HG02970 (cell line): Measurements from ENCODE around the gene GABRE.

ENCODE experiments used
- ATAC-seq: cut with Tn5 transposase; IDR thresholded peaks from one replicate; pipeline ENCODE4 v1.9.1; 2021; ENCODE audit warnings: mild to moderate bottlenecking, moderate library complexity, moderate number of reproducible peaks; ENCODE audit not compliant: unreplicated experiment, low FRiP score

Gene GABRE, protein sequence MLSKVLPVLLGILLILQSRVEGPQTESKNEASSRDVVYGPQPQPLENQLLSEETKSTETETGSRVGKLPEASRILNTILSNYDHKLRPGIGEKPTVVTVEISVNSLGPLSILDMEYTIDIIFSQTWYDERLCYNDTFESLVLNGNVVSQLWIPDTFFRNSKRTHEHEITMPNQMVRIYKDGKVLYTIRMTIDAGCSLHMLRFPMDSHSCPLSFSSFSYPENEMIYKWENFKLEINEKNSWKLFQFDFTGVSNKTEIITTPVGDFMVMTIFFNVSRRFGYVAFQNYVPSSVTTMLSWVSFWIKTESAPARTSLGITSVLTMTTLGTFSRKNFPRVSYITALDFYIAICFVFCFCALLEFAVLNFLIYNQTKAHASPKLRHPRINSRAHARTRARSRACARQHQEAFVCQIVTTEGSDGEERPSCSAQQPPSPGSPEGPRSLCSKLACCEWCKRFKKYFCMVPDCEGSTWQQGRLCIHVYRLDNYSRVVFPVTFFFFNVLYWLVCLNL

GRCh38 chrX:151974336-151975227 lies at the start of gene GABRE:
Gene GABRE (minus strand): TSS chrX:151974676. CDS start chrX:151974625, 51 bp downstream.
- ATAC-seq, result no peak

DNA sequence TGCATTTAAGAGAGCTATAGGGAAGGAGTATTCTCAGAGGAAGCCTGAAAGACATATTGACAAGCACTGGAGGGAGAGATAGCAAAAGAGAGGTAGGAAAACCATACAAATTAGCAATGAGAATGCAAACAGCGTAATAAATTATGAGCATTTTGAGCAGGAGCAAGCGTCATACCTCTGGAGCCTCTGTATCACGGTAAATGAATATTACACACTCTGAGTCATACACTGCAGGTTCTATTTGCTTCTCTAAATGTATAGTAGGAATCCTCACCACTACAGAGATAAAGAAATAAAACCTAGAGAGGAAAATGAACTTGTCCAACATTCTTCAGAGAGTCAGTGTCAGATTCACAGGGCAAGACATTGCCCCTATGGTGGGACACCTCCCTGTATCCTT lies 46.4 kb upstream of the GABRE start:
- ATAC-seq, result no peak

- no peak for ATAC-seq
Observed at GRCh38 chrX:151999813-152000212, 25.3 kb upstream of the GABRE start.

DNA sequence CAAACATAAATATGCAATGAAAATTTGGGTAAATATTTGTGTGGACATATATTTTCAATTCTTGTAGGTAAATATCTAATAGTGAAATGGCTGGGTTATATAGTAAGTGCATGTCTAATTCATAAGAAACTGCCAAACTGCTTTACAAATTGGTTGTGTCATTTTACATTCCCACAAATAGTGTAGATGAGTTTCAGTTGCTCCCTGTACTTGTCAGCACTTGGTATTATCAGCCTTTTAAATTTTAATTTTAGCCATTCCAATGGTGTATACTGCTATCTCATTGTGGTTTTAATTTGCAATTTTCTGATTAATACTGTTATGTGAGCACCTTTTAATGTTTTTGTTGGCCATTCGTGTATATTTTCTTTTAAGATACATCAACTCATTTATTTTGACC lies 23.1 kb upstream of the GABRE start:
- no peak for ATAC-seq

GRCh38 chrX:151996347-151996746 lies 21.9 kb upstream of the GABRE start:
- ATAC-seq, result no peak

DNA sequence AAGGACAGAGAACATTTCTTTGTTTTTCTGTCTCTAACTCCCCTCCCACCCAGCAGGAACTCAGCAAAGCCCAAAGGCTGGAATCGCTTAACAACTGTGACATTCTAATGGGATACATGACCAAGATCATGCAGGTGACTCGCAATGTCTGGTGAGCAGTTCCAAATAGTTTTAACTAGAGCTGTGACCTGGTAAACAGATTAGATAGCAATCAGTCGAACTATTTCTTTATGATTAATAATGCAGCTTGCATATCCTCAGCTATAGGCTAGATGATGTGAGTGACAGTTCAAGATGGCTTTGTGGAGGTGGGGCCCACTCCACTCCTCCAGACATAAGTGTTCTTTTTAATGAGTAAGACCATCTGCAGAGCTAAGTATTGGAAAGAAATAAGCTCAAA lies 20.0 kb upstream of the GABRE start:
- no peak for ATAC-seq

- no peak for ATAC-seq
Observed at GRCh38 chrX:151988706-151989299, 14.3 kb upstream of the GABRE start.

DNA sequence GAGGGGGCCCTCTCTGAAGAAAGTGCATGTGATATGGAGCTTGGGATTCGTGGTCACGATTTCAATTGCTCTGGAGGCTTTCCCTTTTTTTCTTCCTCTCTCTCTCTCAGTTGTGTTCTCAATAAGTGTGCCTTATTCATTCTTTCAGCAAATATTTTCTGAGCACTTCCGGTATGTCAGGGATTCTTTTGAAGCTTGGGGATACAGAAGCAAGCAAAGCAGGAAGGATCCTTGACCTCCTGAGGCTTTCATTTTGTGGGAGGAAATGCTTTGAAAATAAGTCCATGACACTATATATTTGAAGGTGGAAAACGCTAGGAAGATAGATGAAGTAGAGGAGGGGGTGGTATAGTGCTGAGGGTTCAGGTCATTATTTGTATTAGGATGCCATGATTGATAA lies 12.6 kb upstream of the GABRE start:
- no peak for ATAC-seq

- ATAC-seq, result no peak
Observed at GRCh38 chrX:151985955-151986354, 11.5 kb upstream of the GABRE start.

GRCh38 chrX:151985531-151985930 lies 11.1 kb upstream of the GABRE start:
- no peak for ATAC-seq

DNA sequence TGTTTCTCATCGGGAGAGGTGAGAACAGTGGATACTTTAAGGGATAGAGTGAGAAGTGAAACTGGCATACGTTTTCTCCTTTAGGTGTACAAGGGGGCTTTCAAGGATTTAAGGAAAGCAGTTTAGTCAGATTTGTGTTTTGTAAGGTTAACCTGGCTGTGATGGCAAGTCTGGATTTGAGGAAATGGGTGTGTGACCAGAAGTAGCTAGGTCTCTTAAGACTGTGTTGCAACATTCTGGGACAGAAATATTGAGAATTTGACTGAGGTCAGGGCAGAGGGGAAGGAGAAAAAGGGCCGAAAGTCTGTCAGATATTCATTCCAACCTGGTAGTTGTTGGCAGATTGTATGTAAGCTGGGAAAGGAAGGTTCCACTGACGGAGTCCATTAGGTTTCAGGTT lies 10.4 kb upstream of the GABRE start:
- no peak for ATAC-seq

- no peak for ATAC-seq
Observed at GRCh38 chrX:151984328-151984727, 9.9 kb upstream of the GABRE start.

DNA sequence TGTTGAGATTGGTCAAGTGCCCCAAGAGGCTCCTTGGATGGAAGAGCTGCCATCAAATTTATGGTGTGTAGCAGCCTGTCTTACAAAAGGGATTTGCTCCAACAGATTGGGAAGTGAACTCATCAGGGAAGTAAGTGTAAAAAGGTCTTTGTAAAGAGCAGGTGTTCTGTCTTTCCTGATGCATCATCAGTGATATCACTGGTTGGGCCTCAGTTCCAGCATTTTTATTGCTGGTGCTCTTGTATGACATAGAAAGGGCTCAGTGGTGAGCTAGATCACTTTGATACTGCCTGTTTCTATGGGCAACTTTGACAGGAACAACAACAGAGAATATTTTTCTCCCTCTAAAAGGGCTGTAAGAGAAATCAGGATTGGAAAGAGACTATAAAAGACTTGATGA lies 8.7 kb upstream of the GABRE start:
- ATAC-seq, result no peak

DNA sequence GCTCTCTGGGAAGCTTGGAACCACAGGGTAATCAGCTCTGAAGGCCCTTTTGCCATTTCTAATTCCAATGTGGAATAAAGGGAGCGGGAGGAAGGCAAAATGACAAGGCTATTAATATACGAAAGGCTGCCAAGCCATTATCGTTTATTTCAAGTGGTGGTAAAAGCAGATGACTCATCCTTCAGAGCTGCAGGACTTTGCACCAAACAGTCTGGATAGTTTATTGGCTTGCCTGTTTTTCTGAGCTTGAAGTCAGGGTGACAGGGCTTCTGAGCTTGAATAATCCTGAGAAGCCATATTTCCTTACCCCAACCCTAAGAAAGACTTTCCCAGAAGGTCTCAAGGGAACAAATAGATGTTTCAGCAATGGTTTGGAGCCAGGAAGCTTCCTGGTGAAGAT lies 7.7 kb upstream of the GABRE start:
- ATAC-seq, result no peak

GRCh38 chrX:151981129-151981528 lies 6.7 kb upstream of the GABRE start:
- no peak for ATAC-seq

DNA sequence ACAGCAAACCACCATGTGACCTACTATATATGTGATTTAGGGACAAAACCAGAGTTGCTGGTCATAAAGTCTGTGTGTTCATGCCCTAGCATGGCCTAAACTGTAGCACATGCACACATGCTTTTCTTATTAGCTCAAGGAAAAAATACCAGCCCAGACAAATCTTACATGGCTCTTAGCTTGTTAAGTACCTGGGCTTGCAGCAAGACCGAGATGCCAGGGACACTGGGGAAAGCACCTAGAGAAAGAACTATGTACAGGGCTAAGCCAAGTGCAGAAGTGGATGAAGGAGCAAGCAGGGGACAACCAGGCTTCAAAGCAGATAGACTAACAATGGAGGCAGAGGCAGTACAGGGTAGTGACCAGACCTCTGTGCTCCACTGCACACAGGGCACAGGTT lies 3.4 kb upstream of the GABRE start:
- no peak for ATAC-seq

- no peak for ATAC-seq
Observed at GRCh38 chrX:151977009-151977408, 2.5 kb upstream of the GABRE start.

- no peak for ATAC-seq
Observed at GRCh38 chrX:151975736-151976275, 1.3 kb upstream of the GABRE start.

GRCh38 chrX:151975228-151975593 lies 735 bp upstream of the GABRE start:
- ATAC-seq, result no peak

DNA sequence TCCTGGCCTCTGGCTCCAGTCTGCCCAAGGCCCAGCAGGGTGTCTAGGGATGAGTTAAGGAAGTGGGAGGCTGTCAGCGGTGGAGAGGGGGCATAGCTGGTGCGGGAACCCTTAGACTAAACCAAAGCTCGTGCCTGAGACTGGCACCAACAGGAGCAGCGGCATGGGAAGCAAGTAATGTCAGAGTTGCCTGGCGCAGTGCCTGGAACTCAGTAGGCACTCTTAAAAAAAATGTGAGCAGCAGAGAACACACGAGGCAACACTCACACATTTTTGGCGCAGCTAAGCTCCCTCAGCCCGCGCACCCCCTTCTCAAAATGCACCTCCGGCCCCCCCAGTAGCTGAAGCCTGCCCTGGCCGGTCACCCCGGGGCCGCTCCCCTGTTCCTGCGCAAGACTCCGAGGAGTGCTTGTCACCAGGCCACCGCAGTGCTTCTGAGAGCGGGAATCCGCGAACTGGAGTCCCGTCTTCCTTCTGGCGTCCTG lies 583 bp downstream of the GABRE start:
- ATAC-seq, result no peak
